GM12872 (cell line): ENCODE results near the gene MRPL19.

Source experiments
- CTCF ChIP-seq: IDR thresholded peaks from 3 replicates; pipeline ENCODE4 v1.5.1; 2011; ENCODE audit warnings: low read depth, mild to moderate bottlenecking, low read length, moderate library complexity; ENCODE audit not compliant: insufficient read depth

MRPL19 gene

GRCh38 chr2:75722687-75723086, 76.1 kb downstream of the MRPL19 start:
- no peak for TF ChIP-seq CTCF

- TF ChIP-seq CTCF, result no peak
Measured at GRCh38 chr2:75728614-75729419, 82.2 kb downstream of the MRPL19 start.

- peak; percentile 21; the same call in 1 of the 3 replicates for TF ChIP-seq CTCF
Measured at GRCh38 chr2:75729861-75730260, 83.3 kb downstream of the MRPL19 start.

GRCh38 chr2:75736276-75736675, 89.7 kb downstream of the MRPL19 start:
- TF ChIP-seq CTCF, result no peak

GRCh38 chr2:75737961-75738360, 91.4 kb downstream of the MRPL19 start:
- no peak for TF ChIP-seq CTCF
